ENCODE results near the gene RNF167. TPM values are rescaled to one million over a fixed set of nuclear protein-coding genes. Genes with fewer than 3 reads are reported as not detected.

The RNF167 gene
- total and polyA plus RNA-seq, 2 of the 13 experiments (the other 11 are each of a cell fraction or from before 2014, with no cell fraction given) = 44.1 to 45.4 TPM

- TF ChIP-seq ZBTB49 (CRISPR knock-in tag; IDR thresholded peaks at IDR 0.05; ENCODE audit: borderline replicate concordance) (no peak), REL (CRISPR knock-in tag; conservative IDR thresholded peaks at IDR 0.05) (0 out of 2 replicates have a peak, but pooled peaks have one; percentile 68), FOXK1 (CRISPR knock-in tag; IDR thresholded peaks at IDR 0.05; ENCODE audit: borderline replicate concordance, low read depth) (0 out of 2 replicates have a peak, but pooled peaks have one; percentile 22), SOX5 (CRISPR knock-in tag; IDR thresholded peaks at IDR 0.05; ENCODE audit: borderline replicate concordance) (0 out of 2 replicates have a peak, but pooled peaks have one; percentile 7), MAFG (CRISPR knock-in tag; IDR thresholded peaks at IDR 0.05) (no peak), ZNF772 (CRISPR knock-in tag; IDR thresholded peaks at IDR 0.05) (no peak; the same call in 1 of the 2 replicates), ZNF362 (CRISPR knock-in tag; IDR thresholded peaks at IDR 0.05; ENCODE audit: borderline replicate concordance) (no peak), MTA1 (CRISPR knock-in tag; IDR thresholded peaks at IDR 0.05; ENCODE audit: borderline replicate concordance) (no peak), GATAD2A (CRISPR knock-in tag; IDR thresholded peaks at IDR 0.05) (0 out of 2 replicates have a peak, but pooled peaks have one; percentile 9), ZNF335 (CRISPR knock-in tag; IDR thresholded peaks at IDR 0.05) (peak; percentile 58), ZNF652 (CRISPR knock-in tag; IDR thresholded peaks at IDR 0.05; ENCODE audit: borderline replicate concordance, low read depth) (peak; percentile 63), THYN1 (CRISPR knock-in tag; IDR thresholded peaks at IDR 0.05; ENCODE audit: borderline replicate concordance, low read depth) (no peak), ZNF543 (CRISPR knock-in tag; IDR thresholded peaks at IDR 0.05) (no peak), FUBP1 (CRISPR knock-in tag; IDR thresholded peaks at IDR 0.05; ENCODE audit: borderline replicate concordance) (no peak), ELK4 (CRISPR knock-in tag; IDR thresholded peaks at IDR 0.05; ENCODE audit: borderline replicate concordance) (peak; percentile 25; the same call in 1 of the 2 replicates), NFIB (CRISPR knock-in tag; IDR thresholded peaks at IDR 0.05; ENCODE audit: borderline replicate concordance) (peak; percentile 77; the same call in 1 of the 2 replicates), GABPB1 (CRISPR knock-in tag; IDR thresholded peaks at IDR 0.05) (peak; percentile 87)
- TF ChIP-seq, protein P1, sequence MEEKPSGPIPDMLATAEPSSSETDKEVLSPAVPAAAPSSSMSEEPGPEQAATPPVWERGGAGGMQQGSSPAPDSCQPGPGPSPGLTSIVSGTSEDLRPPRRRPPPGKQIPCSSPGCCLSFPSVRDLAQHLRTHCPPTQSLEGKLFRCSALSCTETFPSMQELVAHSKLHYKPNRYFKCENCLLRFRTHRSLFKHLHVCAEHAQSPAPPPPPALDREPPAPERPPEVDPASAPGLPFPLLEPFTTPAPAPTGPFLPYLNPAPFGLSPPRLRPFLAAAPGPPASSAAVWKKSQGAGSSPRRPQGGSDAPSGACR (CRISPR knock-in tag; IDR thresholded peaks at IDR 0.05) = peak; percentile 82; the same call in 1 of the 2 replicates
- TF ChIP-seq, protein P2, sequence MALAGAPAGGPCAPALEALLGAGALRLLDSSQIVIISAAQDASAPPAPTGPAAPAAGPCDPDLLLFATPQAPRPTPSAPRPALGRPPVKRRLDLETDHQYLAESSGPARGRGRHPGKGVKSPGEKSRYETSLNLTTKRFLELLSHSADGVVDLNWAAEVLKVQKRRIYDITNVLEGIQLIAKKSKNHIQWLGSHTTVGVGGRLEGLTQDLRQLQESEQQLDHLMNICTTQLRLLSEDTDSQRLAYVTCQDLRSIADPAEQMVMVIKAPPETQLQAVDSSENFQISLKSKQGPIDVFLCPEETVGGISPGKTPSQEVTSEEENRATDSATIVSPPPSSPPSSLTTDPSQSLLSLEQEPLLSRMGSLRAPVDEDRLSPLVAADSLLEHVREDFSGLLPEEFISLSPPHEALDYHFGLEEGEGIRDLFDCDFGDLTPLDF (CRISPR knock-in tag; IDR thresholded peaks at IDR 0.05) = peak; percentile 24; the same call in 1 of the 2 replicates
These were observed 27.7 kb downstream of the RNF167 start, which contains the start of gene SPAG7 (continued) for GRCh38 chr17:4967539-4968485.

Data from HepG2 (cell line).